Loucy (cell line): ENCODE measurements around the gene BBOX1.

Experiments
- H2AFZ ChIP-seq: fragments of 200-600 bp; sonication (generic); 2 replicates; pipeline ENCODE4 v1.6.0; 2016; ENCODE audit warnings: antibody characterized with exemption, mild to moderate bottlenecking, low read length, moderate library complexity
- H3F3A ChIP-seq: fragments of 200-600 bp; 2 replicates; pipeline ENCODE4 v1.6.0; 2016; ENCODE audit warnings: antibody characterized with exemption, low read depth, mild to moderate bottlenecking
- H3K27me3 ChIP-seq: fragments of 200-600 bp; sonication (generic); 2 replicates; pipeline ENCODE4 v1.6.1; 2014; ENCODE audit warnings: low read length, mild to moderate bottlenecking; ENCODE audit not compliant: insufficient read depth, poor library complexity, severe bottlenecking
- H3K36me3 ChIP-seq: fragments of 200-600 bp; sonication (generic); 2 replicates; pipeline ENCODE4 v1.6.1; 2016; ENCODE audit warnings: low read length; ENCODE audit not compliant: insufficient read depth
- H3K4me1 ChIP-seq: fragments of 200-600 bp; sonication (generic); 2 replicates; pipeline ENCODE4 v1.5.1; 2014; ENCODE audit warnings: low read length, mild to moderate bottlenecking; ENCODE audit not compliant: insufficient read depth, poor library complexity, severe bottlenecking
- H3K4me2 ChIP-seq: fragments of 200-600 bp; sonication (generic); 2 replicates; pipeline ENCODE4 v1.6.0; 2014; ENCODE audit warnings: antibody characterized with exemption, low read length, low read depth, mild to moderate bottlenecking; ENCODE audit not compliant: poor library complexity, severe bottlenecking
- H3K4me3 ChIP-seq: fragments of 200-600 bp; sonication (generic); 2 replicates; pipeline ENCODE4 v1.5.1; 2014; ENCODE audit warnings: low read length, mild to moderate bottlenecking, mixed read lengths; ENCODE audit not compliant: poor library complexity, severe bottlenecking
- H3K79me2 ChIP-seq: fragments of 200-600 bp; sonication (generic); 2 replicates; pipeline ENCODE4 v1.6.1; 2014; ENCODE audit warnings: low read length; ENCODE audit not compliant: insufficient read depth
- H3K9ac ChIP-seq: fragments of 200-600 bp; sonication (generic); 2 replicates; pipeline ENCODE4 v1.6.0; 2014; ENCODE audit warnings: mild to moderate bottlenecking, low read depth, low read length, moderate library complexity; ENCODE audit not compliant: poor library complexity, severe bottlenecking
- H3K9me2 ChIP-seq: fragments of 200-600 bp; sonication (generic); replicated peaks from 2 replicates; pipeline ENCODE4 v1.6.1; 2016; ENCODE audit warnings: low read depth, low read length, mixed read lengths
- H3K9me3 ChIP-seq: fragments of 200-600 bp; sonication (generic); 2 replicates; pipeline ENCODE4 v1.6.1; 2014; ENCODE audit warnings: mild to moderate bottlenecking, antibody characterized with exemption, low read length, low read depth; ENCODE audit not compliant: insufficient read depth
- H4K20me1 ChIP-seq: fragments of 200-600 bp; sonication (generic); 2 replicates; pipeline ENCODE4 v1.6.0; 2014; ENCODE audit warnings: antibody characterized with exemption, low read length, mild to moderate bottlenecking; ENCODE audit not compliant: insufficient read depth, poor library complexity, severe bottlenecking
- CTCF ChIP-seq: fragments of 200-600 bp; sonication (generic); conservative IDR thresholded peaks from 2 replicates; pipeline ENCODE4 v1.5.1; 2014; ENCODE audit warnings: mild to moderate bottlenecking, antibody characterized with exemption, low read length
- EZH2phosphoT487 ChIP-seq: fragments of 200-600 bp; IDR thresholded peaks from 2 replicates; pipeline ENCODE4 v1.6.1; 2018; ENCODE audit warnings: antibody characterized with exemption, mild to moderate bottlenecking, moderate library complexity, borderline replicate concordance

Gene BBOX1

GRCh38 chr11:27025957-27026733 is 14.5 kb upstream of the BBOX1 start:
- H3K4me3 ChIP-seq: no peak overlapping the region
- H4K20me1 ChIP-seq: no peaks in the 10 kb centered on the region
- no peak overlapping the region for H3K4me2 ChIP-seq
- H3K4me1 ChIP-seq: no peaks in the 10 kb centered on the region
- no peak for TF ChIP-seq EZH2phosphoT487
- no peak for TF ChIP-seq CTCF
- H3F3A ChIP-seq: no peaks in the 10 kb centered on the region
- H3K79me2 ChIP-seq: no peaks in the 10 kb centered on the region
- H2AFZ ChIP-seq: no peak overlapping the region
- no peaks in the 10 kb centered on the region for H3K9me3 ChIP-seq
- H3K9me2 ChIP-seq: no peaks in the 10 kb centered on the region
- no peaks in the 10 kb centered on the region for H3K36me3 ChIP-seq
- no peak overlapping the region for H3K9ac ChIP-seq
- no peaks in the 10 kb centered on the region for H3K27me3 ChIP-seq

- Histone ChIP-seq H2AFZ (no peak overlapping the region), H3K27me3 (no peaks in the 10 kb centered on the region), H3K9me2 (no peaks in the 10 kb centered on the region), H3K4me2 (no peak overlapping the region), H3K4me1 (no peaks in the 10 kb centered on the region), H3K9me3 (no peaks in the 10 kb centered on the region), H3K79me2 (no peaks in the 10 kb centered on the region), H3K9ac (no peak overlapping the region), H4K20me1 (no peaks in the 10 kb centered on the region), H3K4me3 (no peak overlapping the region), H3K36me3 (no peaks in the 10 kb centered on the region), H3F3A (no peaks in the 10 kb centered on the region)
- TF ChIP-seq CTCF (no peak), EZH2phosphoT487 (no peak)
Observed at GRCh38 chr11:27028561-27028965, 12.1 kb upstream of the BBOX1 start.

GRCh38 chr11:27029966-27030365 is 10.6 kb upstream of the BBOX1 start:
- TF ChIP-seq CTCF (no peak), EZH2phosphoT487 (no peak)
- Histone ChIP-seq H3K36me3 (no peaks in the 10 kb centered on the region), H4K20me1 (no peaks in the 10 kb centered on the region)

More at GRCh38 chr11:27029966-27030365, 10.6 kb upstream of the BBOX1 start:
- no peak overlapping the region for H3K4me3 ChIP-seq
- no peaks in the 10 kb centered on the region; the same call in 1 of the 2 replicates for H3K9me3 ChIP-seq
- no peaks in the 10 kb centered on the region for H3K9me2 ChIP-seq
- H3K27me3 ChIP-seq: no peaks in the 10 kb centered on the region
- no peak overlapping the region for H2AFZ ChIP-seq
- H3K4me2 ChIP-seq: no peak overlapping the region
- H3K4me1 ChIP-seq: no peaks in the 10 kb centered on the region
- H3F3A ChIP-seq: no peaks in the 10 kb centered on the region
- H3K79me2 ChIP-seq: no peaks in the 10 kb centered on the region
- no peak overlapping the region for H3K9ac ChIP-seq
